Activated CD8-positive, alpha-beta memory T cell treated with anti-CD3 and anti-CD28 coated beads for 1 hour (primary cell): Measurements from ENCODE around the gene CCDC127.

Experiments
- DNase-seq, 2 donors: peaks; one replicate each; pipeline ENCODE4 v3.0.0-alpha.2; 2020; ENCODE audit warnings: low read depth in 1 of 2; ENCODE audit errors: extremely low read depth in 1 of 2

The CCDC127 gene

GRCh38 chr5:191036-191948 lies 26.7 kb downstream of the CCDC127 start, which contains the start of gene LRRC14B:
Gene LRRC14B, plus strand, starts transcription at chr5:191495. Its CDS starts 44 bp downstream, at chr5:191539.
- DNase-seq: no peak

- DNase-seq: no peak
Measured at GRCh38 chr5:190366-191035, 27.5 kb downstream of the CCDC127 start.

- DNase-seq: no peak
Measured at GRCh38 chr5:189976-190365, 28.0 kb downstream of the CCDC127 start.

GRCh38 chr5:189486-189885 lies 28.5 kb downstream of the CCDC127 start:
- no peak for DNase-seq

- DNase-seq: peak; percentile 52 to 78
Measured at GRCh38 chr5:188488-189481, 29.2 kb downstream of the CCDC127 start.

- DNase-seq: no peak
Measured at GRCh38 chr5:187617-188451, 30.1 kb downstream of the CCDC127 start.

- no peak for DNase-seq
Measured at GRCh38 chr5:187042-187431, 30.9 kb downstream of the CCDC127 start.

- no peak for DNase-seq
Measured at GRCh38 chr5:186091-187041, 31.6 kb downstream of the CCDC127 start.

- no peak for DNase-seq
Measured at GRCh38 chr5:185095-186070, 32.6 kb downstream of the CCDC127 start.

- DNase-seq: no peak
Measured at GRCh38 chr5:184471-184870, 33.5 kb downstream of the CCDC127 start.

GRCh38 chr5:182126-182525 lies 35.8 kb downstream of the CCDC127 start:
- DNase-seq: no peak

- DNase-seq: no peak
Measured at GRCh38 chr5:181566-181965, 36.4 kb downstream of the CCDC127 start.

- DNase-seq: no peak
Measured at GRCh38 chr5:181160-181559, 36.8 kb downstream of the CCDC127 start.

- DNase-seq: no peak
Measured at GRCh38 chr5:180286-180918, 37.6 kb downstream of the CCDC127 start.

GRCh38 chr5:179401-179800 lies 38.6 kb downstream of the CCDC127 start:
- DNase-seq: no peak

GRCh38 chr5:178110-178509 lies 39.8 kb downstream of the CCDC127 start:
- DNase-seq: no peak

GRCh38 chr5:176296-176823 lies 41.6 kb downstream of the CCDC127 start:
- no peak for DNase-seq
